Activated naive CD4-positive, alpha-beta T cell treated with anti-CD3 and anti-CD28 coated beads, Interleukin-2, amount 50 U/mL, for 24 hours (primary cell): ENCODE results near the gene GMPS.
"Not testable (repeated sequence)": the region's sequence is repeated elsewhere in the genome, so short reads cannot be mapped to it uniquely, and the experiment has no call there.

Source experiments
- H3K27ac Mint-ChIP-seq: one replicate; pipeline ENCODE4 v1.8.0; 2021; ENCODE audit warnings: mild to moderate bottlenecking, mixed read lengths
- H3K27me3 Mint-ChIP-seq: one replicate; pipeline ENCODE4 v1.8.0; 2021; ENCODE audit warnings: mixed read lengths
- H3K36me3 Mint-ChIP-seq: one replicate; pipeline ENCODE4 v1.8.0; 2021; ENCODE audit warnings: mixed read lengths
- H3K4me1 Mint-ChIP-seq: one replicate; pipeline ENCODE4 v1.8.0; 2021; ENCODE audit warnings: mixed read lengths
- H3K4me3 Mint-ChIP-seq: one replicate; pipeline ENCODE4 v1.8.0; 2021; ENCODE audit warnings: mild to moderate bottlenecking, mixed read lengths
- H3K9me3 Mint-ChIP-seq: one replicate; pipeline ENCODE4 v1.8.0; 2021; ENCODE audit warnings: mixed read lengths

The GMPS gene

DNA sequence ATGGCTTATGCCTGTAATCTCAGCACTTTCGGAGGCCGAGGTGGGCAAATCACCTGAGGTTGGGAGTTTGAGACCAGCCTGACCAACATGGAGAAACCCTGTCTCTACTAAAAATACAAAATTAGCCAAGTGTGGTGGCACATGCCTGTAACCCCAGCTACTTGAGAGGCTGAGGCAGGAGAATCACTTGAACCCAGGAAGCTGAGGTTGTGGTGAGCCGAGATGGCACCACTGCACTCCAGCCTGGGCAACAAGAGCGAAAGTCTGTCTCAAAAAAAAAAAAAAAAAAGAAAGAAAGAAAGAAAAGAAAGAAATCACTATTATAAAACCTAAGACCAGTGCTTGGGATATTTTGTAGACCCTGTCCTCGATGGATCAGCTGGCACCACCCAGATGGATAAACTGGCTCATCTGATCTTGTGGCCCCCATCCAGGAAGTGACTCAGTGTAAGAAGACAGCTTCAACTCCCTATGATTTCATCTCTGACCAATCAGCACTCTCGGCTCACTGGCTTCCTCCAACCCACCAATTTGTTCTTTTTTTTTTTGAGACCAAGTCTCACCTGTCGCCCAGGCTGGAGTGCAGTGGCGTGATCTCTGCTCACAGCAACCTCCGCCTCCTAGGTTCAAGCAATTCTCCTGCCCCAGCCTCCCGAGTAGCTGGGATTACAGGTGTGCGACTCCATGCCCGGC is 8.0 kb upstream of the GMPS start:
- H3K27me3 Mint-ChIP-seq, H3K4me3 Mint-ChIP-seq, H3K9me3 Mint-ChIP-seq, H3K36me3 Mint-ChIP-seq: not testable (repeated sequence)
- Mint-ChIP-seq H3K27ac (peak overlapping the region; percentile 41), H3K4me1 (peaks cover 20% of the 10 kb centered on the region)

GRCh38 chr3:155863072-155863784 is 7.2 kb upstream of the GMPS start:
- H3K27ac Mint-ChIP-seq: no peak overlapping the region
- no peaks in the 10 kb centered on the region for H3K27me3 Mint-ChIP-seq
- no peak overlapping the region for H3K4me3 Mint-ChIP-seq
- no peaks in the 10 kb centered on the region for H3K36me3 Mint-ChIP-seq
- H3K4me1 Mint-ChIP-seq: peaks cover 20% of the 10 kb centered on the region
- peaks cover 5% of the 10 kb centered on the region for H3K9me3 Mint-ChIP-seq

DNA sequence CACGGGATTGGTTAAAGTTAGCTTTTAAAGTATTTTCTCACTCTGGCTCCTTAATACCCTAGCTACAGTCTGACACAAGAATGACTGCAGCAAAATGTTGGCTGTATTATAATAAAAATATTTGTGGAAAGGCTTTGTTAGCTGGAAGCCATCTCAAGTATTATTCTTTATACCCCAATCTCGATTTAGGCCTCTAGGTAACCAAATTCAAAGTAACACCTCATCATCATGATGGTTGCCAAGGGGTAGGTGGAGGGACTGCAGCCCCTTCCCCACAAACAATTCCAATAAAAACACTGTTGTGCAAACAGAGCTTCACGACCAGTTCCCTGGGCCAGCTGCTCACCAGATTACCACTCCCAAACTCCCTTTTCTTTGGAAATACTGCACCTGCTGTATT is 759 bp upstream of the GMPS start:
- Mint-ChIP-seq H3K36me3 (no peaks in the 10 kb centered on the region), H3K4me1 (peaks cover 25% of the 10 kb centered on the region), H3K27ac (peak overlapping the region; percentile 95), H3K4me3 (peak overlapping the region; percentile 89), H3K9me3 (no peaks in the 10 kb centered on the region), H3K27me3 (no peaks in the 10 kb centered on the region)

GRCh38 chr3:155870945-155871745 is 695 bp downstream of the GMPS start:
- no peaks in the 10 kb centered on the region for H3K36me3 Mint-ChIP-seq
- peaks cover 36% of the 10 kb centered on the region for H3K4me1 Mint-ChIP-seq
- H3K4me3 Mint-ChIP-seq: peak overlapping the region; percentile 96
- H3K27me3 Mint-ChIP-seq: no peaks in the 10 kb centered on the region
- peak overlapping the region; percentile 95 for H3K27ac Mint-ChIP-seq
- no peaks in the 10 kb centered on the region for H3K9me3 Mint-ChIP-seq

DNA sequence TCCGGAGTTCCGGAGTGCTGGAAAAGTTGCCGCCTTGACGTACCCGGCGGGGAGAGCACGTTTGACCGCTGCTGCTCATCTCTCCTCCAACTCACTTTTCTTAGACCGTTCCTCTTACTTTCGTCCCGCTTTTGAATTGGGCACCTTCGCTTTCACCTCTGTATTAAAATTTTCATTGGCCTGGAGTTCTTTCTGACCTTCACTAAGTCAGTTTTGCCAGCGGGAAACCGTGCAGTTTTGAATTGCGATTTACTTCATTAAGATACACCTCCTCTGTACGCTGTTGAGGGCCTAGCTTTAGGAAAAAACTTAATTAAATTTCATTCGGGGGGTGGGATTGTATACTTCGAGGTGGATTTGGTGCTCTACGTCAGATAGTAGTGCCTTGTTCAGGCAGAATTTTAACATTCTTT is 1.3 kb downstream of the GMPS start:
- no peaks in the 10 kb centered on the region for H3K36me3 Mint-ChIP-seq
- no peaks in the 10 kb centered on the region for H3K9me3 Mint-ChIP-seq
- peak overlapping the region; percentile 96 for H3K4me3 Mint-ChIP-seq
- no peaks in the 10 kb centered on the region for H3K27me3 Mint-ChIP-seq
- peaks cover 38% of the 10 kb centered on the region for H3K4me1 Mint-ChIP-seq
- peak overlapping the region; percentile 95 for H3K27ac Mint-ChIP-seq

DNA sequence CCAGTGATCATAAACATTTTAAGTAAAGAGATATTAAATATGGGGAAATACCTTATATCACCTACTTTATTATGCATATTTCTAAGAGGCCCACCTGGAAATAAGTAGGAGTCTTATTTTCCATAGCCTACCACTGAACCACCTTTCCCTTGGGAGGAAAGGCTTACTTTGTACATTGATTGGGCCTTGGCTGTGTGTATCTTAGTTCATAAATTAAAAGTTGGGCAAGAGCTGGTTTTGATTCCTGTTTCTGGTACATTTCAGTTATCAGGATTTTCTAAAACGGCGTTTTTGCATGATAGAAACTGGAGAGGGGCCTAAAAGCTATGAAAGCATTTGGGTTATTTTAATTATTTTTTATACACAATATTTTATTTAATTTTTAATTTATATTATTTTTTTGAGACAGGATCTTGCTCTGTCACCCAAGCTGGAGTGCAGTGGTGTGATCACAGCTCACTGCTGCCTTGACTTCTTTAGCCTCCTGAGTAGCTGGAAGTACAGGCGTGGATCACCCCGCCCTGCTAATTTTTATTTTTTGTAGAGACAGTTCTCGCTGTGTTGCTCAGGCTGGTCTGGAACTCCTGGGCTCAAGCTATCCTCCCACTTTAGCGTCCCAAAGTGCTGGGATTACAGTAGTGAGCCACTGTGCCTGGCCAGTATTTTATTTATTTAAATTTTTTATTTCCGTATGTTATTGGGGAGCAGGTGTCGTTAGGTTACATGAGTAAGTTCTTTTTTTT is 2.6 kb downstream of the GMPS start:
- Mint-ChIP-seq H3K4me1 (peaks cover 50% of the 10 kb centered on the region), H3K27me3 (no peaks in the 10 kb centered on the region), H3K4me3 (peak overlapping the region; percentile 96), H3K27ac (no peak overlapping the region), H3K36me3 (no peaks in the 10 kb centered on the region), H3K9me3 (no peaks in the 10 kb centered on the region)

GRCh38 chr3:155876037-155876436 is 5.6 kb downstream of the GMPS start:
- Mint-ChIP-seq H3K9me3 (no peaks in the 10 kb centered on the region), H3K27me3 (no peaks in the 10 kb centered on the region), H3K36me3 (no peaks in the 10 kb centered on the region), H3K27ac (no peak overlapping the region), H3K4me3 (no peak overlapping the region), H3K4me1 (peaks cover 70% of the 10 kb centered on the region)

DNA sequence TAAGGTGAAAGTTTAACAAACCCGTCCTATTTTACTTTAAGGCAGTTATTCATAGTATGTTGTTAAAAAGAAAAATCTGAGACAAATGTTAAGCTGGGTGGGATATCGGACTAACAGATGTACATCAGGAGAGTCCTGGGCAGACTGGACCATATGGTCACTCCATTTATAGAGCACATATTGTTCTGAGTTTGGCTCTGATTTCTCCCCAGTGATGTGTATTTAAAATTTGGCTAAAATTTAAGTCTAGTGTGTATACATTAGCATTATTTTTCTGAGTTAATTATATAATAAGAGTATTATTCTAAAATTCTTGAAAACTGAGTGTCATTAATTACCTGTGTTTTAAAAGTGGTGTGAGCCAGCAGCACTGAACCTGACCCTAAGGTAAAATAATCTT is 6.1 kb downstream of the GMPS start:
- Mint-ChIP-seq H3K36me3 (no peaks in the 10 kb centered on the region), H3K27me3 (no peaks in the 10 kb centered on the region), H3K9me3 (no peaks in the 10 kb centered on the region), H3K4me3 (no peak overlapping the region), H3K27ac (no peak overlapping the region), H3K4me1 (peaks cover 73% of the 10 kb centered on the region)

DNA sequence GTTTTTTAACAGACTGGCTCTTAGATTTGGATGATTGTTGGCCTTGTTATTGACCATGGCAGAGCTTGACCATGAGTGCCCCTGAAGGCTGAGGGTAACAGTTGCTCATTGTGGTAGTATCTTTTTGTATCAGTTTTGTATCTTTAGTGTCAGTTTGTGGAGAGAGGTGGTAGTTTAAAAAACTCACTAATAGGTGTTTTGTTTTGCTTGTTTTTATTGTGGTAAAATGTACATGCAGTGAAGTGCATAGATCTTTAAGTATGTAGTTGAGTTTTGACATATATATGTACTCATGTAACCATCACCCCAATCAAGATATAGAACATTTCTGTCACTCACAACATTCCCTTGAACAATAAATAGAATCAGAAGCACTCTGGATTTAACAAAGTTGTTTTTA is 9.8 kb downstream of the GMPS start:
- H3K36me3 Mint-ChIP-seq: no peaks in the 10 kb centered on the region
- H3K4me3 Mint-ChIP-seq: no peak overlapping the region
- H3K9me3 Mint-ChIP-seq: no peaks in the 10 kb centered on the region
- H3K27me3 Mint-ChIP-seq: no peaks in the 10 kb centered on the region
- no peak overlapping the region for H3K27ac Mint-ChIP-seq
- H3K4me1 Mint-ChIP-seq: peaks cover 70% of the 10 kb centered on the region

GRCh38 chr3:155884292-155884691 is 13.8 kb downstream of the GMPS start:
- no peaks in the 10 kb centered on the region for H3K27me3 Mint-ChIP-seq
- no peaks in the 10 kb centered on the region for H3K36me3 Mint-ChIP-seq
- H3K9me3 Mint-ChIP-seq: no peaks in the 10 kb centered on the region
- H3K4me1 Mint-ChIP-seq: peaks cover 60% of the 10 kb centered on the region
- H3K27ac Mint-ChIP-seq: no peak overlapping the region
- H3K4me3 Mint-ChIP-seq: no peak overlapping the region

DNA sequence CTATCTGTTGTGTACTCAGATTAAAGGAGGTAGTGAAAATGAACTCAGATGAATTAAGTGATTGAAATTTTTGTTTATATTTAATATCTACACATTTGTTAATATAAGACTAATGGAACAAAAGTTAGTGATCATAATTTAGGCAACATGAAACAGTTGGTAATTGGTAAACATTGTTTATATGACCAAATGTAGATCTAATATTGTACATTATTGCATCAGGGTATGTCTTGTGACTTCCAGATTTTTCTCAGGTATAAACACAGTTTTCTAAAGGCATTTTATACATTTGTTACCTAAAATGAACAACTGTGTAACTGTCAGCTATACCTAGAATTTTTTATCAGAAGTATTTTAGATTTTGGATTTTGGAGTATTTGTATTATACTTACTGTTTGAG is 14.8 kb downstream of the GMPS start:
- H3K4me1 Mint-ChIP-seq: peaks cover 59% of the 10 kb centered on the region
- no peak overlapping the region for H3K4me3 Mint-ChIP-seq
- H3K36me3 Mint-ChIP-seq: no peaks in the 10 kb centered on the region
- H3K27ac Mint-ChIP-seq: no peak overlapping the region
- H3K27me3 Mint-ChIP-seq: no peaks in the 10 kb centered on the region
- H3K9me3 Mint-ChIP-seq: no peaks in the 10 kb centered on the region

GRCh38 chr3:155886348-155886747 is 15.9 kb downstream of the GMPS start:
- not testable (repeated sequence) for H3K27ac Mint-ChIP-seq, H3K9me3 Mint-ChIP-seq, H3K36me3 Mint-ChIP-seq, H3K27me3 Mint-ChIP-seq, H3K4me3 Mint-ChIP-seq
- peaks cover 60% of the 10 kb centered on the region for H3K4me1 Mint-ChIP-seq

GRCh38 chr3:155886915-155887314 is 16.5 kb downstream of the GMPS start:
- Mint-ChIP-seq H3K27me3 (no peaks in the 10 kb centered on the region), H3K36me3 (no peaks in the 10 kb centered on the region), H3K4me3 (no peak overlapping the region), H3K4me1 (peaks cover 54% of the 10 kb centered on the region), H3K9me3 (no peaks in the 10 kb centered on the region), H3K27ac (peak overlapping the region; percentile 38)

- Mint-ChIP-seq H3K9me3 (no peaks in the 10 kb centered on the region), H3K4me1 (peaks cover 47% of the 10 kb centered on the region), H3K4me3 (no peak overlapping the region), H3K27me3 (no peaks in the 10 kb centered on the region), H3K36me3 (peaks cover 2% of the 10 kb centered on the region), H3K27ac (no peak overlapping the region)
Measured at GRCh38 chr3:155889212-155889611, 18.8 kb downstream of the GMPS start.

DNA sequence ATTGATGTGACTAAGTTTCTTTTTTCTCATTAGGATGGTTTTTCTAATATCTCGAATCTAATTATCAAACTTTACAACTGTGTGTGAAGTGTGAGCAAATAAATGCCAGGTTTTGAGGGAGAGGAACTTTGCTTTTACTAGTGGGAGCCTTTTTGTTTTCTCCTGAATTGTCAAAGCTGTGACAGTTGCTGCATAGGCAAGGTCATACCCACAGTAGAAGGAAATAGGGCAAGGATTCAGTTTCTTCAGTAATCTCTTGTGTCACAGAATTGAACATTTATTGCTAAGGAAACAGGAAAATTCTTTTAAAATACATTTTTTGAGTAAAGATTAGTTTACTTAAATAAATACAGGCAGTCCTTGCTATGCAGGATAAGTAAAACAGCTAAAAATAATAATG is 19.5 kb downstream of the GMPS start:
- Mint-ChIP-seq H3K9me3 (no peaks in the 10 kb centered on the region), H3K4me1 (peaks cover 45% of the 10 kb centered on the region), H3K27me3 (no peaks in the 10 kb centered on the region), H3K4me3 (no peak overlapping the region), H3K27ac (peak overlapping the region; percentile 35), H3K36me3 (peaks cover 6% of the 10 kb centered on the region)
